Vagina (tissue), 2 donors: ENCODE results near the gene ZNF124.

Experiments used
- POLR2A ChIP-seq, 2 donors: fragments of 450-650 bp; IDR thresholded peaks; one replicate each; pipeline ENCODE4 v1.6.1; 2017; ENCODE audit warnings: antibody characterized with exemption in 2 of 2, mild to moderate bottlenecking in 2 of 2, moderate library complexity in 2 of 2
- TF ChIP-seq, protein P1 (sequence below), 3 experiments: fragments of 450-650 bp in 2 of 3; fragments of 200-600 bp in 1 of 3; sonication (generic) in 1 of 3; IDR thresholded peaks; one replicate each; pipeline ENCODE4 v1.5.1; 2017 to 2019; ENCODE audit warnings: antibody characterized with exemption in 3 of 3, mild to moderate bottlenecking in 2 of 3, moderate library complexity in 2 of 3

DNA sequence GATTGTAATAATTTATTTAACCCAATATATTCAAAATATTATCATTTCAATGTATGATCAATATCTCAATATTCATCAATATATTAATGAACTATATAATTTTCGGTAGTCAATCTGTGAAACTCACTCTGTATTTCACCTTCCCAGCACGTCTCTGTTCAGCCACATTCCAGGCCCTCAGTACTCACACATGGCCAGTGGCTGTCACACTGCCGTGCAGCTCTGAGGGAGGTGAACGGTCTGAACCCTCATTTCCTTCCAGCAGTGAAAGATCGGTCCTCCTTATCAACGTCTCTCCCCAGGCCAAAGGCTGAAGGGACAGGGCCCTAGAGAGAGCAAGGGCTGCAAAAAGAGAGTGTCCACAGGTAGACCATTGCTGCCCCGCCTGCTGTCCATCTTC, 39.5 kb upstream of the ZNF124 start:
- TF ChIP-seq, protein P1, sequence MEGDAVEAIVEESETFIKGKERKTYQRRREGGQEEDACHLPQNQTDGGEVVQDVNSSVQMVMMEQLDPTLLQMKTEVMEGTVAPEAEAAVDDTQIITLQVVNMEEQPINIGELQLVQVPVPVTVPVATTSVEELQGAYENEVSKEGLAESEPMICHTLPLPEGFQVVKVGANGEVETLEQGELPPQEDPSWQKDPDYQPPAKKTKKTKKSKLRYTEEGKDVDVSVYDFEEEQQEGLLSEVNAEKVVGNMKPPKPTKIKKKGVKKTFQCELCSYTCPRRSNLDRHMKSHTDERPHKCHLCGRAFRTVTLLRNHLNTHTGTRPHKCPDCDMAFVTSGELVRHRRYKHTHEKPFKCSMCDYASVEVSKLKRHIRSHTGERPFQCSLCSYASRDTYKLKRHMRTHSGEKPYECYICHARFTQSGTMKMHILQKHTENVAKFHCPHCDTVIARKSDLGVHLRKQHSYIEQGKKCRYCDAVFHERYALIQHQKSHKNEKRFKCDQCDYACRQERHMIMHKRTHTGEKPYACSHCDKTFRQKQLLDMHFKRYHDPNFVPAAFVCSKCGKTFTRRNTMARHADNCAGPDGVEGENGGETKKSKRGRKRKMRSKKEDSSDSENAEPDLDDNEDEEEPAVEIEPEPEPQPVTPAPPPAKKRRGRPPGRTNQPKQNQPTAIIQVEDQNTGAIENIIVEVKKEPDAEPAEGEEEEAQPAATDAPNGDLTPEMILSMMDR (IDR thresholded peaks at IDR 0.05) = no peak
- no peak for TF ChIP-seq POLR2A (IDR thresholded peaks at IDR 0.05)
